Esophagus mucosa (tissue), 1 donor: Measurements from ENCODE around the gene OPTN. TPM values are rescaled to one million over a fixed set of nuclear protein-coding genes. Genes with fewer than 3 reads are reported as not detected.
"Not testable (repeated sequence)": the region's sequence is repeated elsewhere in the genome, so short reads cannot be mapped to it uniquely, and the experiment has no call there.

Experiments
- ATAC-seq: fragments of 200-7000 bp; cut with Tn5 transposase; one replicate; pipeline ENCODE4 v1.9.1; 2020
- total RNA-seq: library from RNA; stranded (reverse); gene quantifications from one replicate; pipeline ENCODE4 v1.2.4, GENCODE V29; 2023
- donor health status: DM: yes; HTN: yes; CAD: no.

The OPTN gene
- total RNA-seq, 1 donor from 2014 or later: 29.6 TPM

GRCh38 chr10:13091801-13092200 is 8.2 kb upstream of the OPTN start:
- ATAC-seq: no peak

GRCh38 chr10:13092291-13093102 is 7.5 kb upstream of the OPTN start:
- ATAC-seq: no peak

GRCh38 chr10:13094082-13094481 is 5.9 kb upstream of the OPTN start:
- ATAC-seq: not testable (repeated sequence)

GRCh38 chr10:13095094-13095493 is 4.9 kb upstream of the OPTN start:
- ATAC-seq: no peak

- ATAC-seq: no peak
These were observed 4.0 kb upstream of the OPTN start for GRCh38 chr10:13095929-13096328.

- peak; percentile 48 for ATAC-seq
These were observed 758 bp upstream of the OPTN start for GRCh38 chr10:13099144-13099665.

- peak; percentile 57 for ATAC-seq
These were observed 659 bp downstream of the OPTN start for GRCh38 chr10:13100349-13101294.

- no peak for ATAC-seq
These were observed 2.2 kb downstream of the OPTN start for GRCh38 chr10:13102002-13102794.

GRCh38 chr10:13103554-13103953 is 3.6 kb downstream of the OPTN start:
- no peak for ATAC-seq

GRCh38 chr10:13104697-13105096 is 4.7 kb downstream of the OPTN start:
- no peak for ATAC-seq

GRCh38 chr10:13105184-13105583 is 5.2 kb downstream of the OPTN start:
- no peak for ATAC-seq

GRCh38 chr10:13106387-13107045 is 6.6 kb downstream of the OPTN start:
- ATAC-seq: no peak

- no peak for ATAC-seq
These were observed 10.9 kb downstream of the OPTN start for GRCh38 chr10:13110908-13111307.

GRCh38 chr10:13113544-13113943 is 13.6 kb downstream of the OPTN start:
- no peak for ATAC-seq

GRCh38 chr10:13115832-13116803 is 16.2 kb downstream of the OPTN start:
- ATAC-seq: peak; percentile 73

- ATAC-seq: no peak
These were observed 18.1 kb downstream of the OPTN start for GRCh38 chr10:13117841-13118783.

- no peak for ATAC-seq
These were observed 18.9 kb downstream of the OPTN start for GRCh38 chr10:13118784-13119410.

- ATAC-seq: peak; percentile 66
These were observed 21.0 kb downstream of the OPTN start for GRCh38 chr10:13120786-13121499.
